ENCODE data around the gene EGFL7. TPM values are rescaled to one million over a fixed set of nuclear protein-coding genes. Genes with fewer than 3 reads are reported as not detected.

Gene EGFL7
- total and polyA plus RNA-seq, 3 donors from 2014 or later, result 68.5 to 106 (median 101) TPM

GRCh38 chr9:136720898-136721338 lies 58.2 kb downstream of the EGFL7 start:
- no peak for TF ChIP-seq POLR2A (IDR thresholded peaks at IDR 0.05)
- no peak for TF ChIP-seq CTCF (IDR thresholded peaks at IDR 0.05)
- Histone ChIP-seq H3K27ac (no peak overlapping the region), H3K9me3 (no peaks in the 10 kb centered on the region), H3K36me3 (ENCODE audit: low read depth, missing control alignments) (peaks cover 4% of the 10 kb centered on the region), H3K4me1 (peaks cover 8% of the 10 kb centered on the region), H3K4me3 (no peak overlapping the region), H3K27me3 (no peaks in the 10 kb centered on the region)
- no peak for DNase-seq
- intact Hi-C loops (cut with DNase I; ENCODE audit: low total_unique reads), result no loop called here
- WGBS, 2 donors, result 82 to 84% methylated on average over 3 to 11 of the region's 11 CpGs

- peaks cover 13% of the 10 kb centered on the region for H3K4me1 ChIP-seq
- H3K27ac ChIP-seq, result no peak overlapping the region
- TF ChIP-seq POLR2A (IDR thresholded peaks at IDR 0.05) (no peak), CTCF (IDR thresholded peaks at IDR 0.05) (no peak)
- WGBS, 2 donors, result 83 to 100% methylated on average over 1 to 30 of the region's 30 CpGs
- H3K36me3 ChIP-seq (ENCODE audit: low read depth, missing control alignments), result peaks cover 4% of the 10 kb centered on the region
- no peak overlapping the region for H3K4me3 ChIP-seq
- no peaks in the 10 kb centered on the region for H3K9me3 ChIP-seq
- no peaks in the 10 kb centered on the region for H3K27me3 ChIP-seq
- no peak for DNase-seq
- intact Hi-C loops (cut with DNase I; ENCODE audit: low total_unique reads), result no loop called here
Observed at GRCh38 chr9:136721339-136722092, 58.8 kb downstream of the EGFL7 start.

MicroRNA genes within 50 kb of the gene (microRNA counts, 767-probe panel; counts per million panel counts)
- microRNA hsa-miR-126-3p, result 9,630 to 9,898 counts per million in 2 donors

Small RNAs within 50 kb of the gene (microRNA-seq; reads per million reads assigned to microRNA genes)
- 14,496 to 21,107 reads per million in 2 donors for gene MIR126 (ENCODE audit: borderline number of aligned reads in 2 of 2, borderline replicate concordance in 1 of 2)

Small RNAs within 50 kb of the gene (small RNA-seq; reads per million reads assigned to genes)
- 66.6 to 106 reads per million in 2 donors for gene MIR126

Other genes with a start within 250 kb of the EGFL7 start
- 10 to 100 TPM; 32.2 to 38.0 TPM for gene INPP5E, start 223.1 kb upstream of the EGFL7 start, total RNA-seq
- 22.1 TPM for gene INPP5E, start 223.1 kb upstream of the EGFL7 start, polyA plus RNA-seq (ENCODE audit: insufficient read depth, low read depth, low replicate concordance)
- 100 to 1,000 TPM in 1 of 2 donors, 10 to 100 TPM in 1; 90.4 to 103 TPM for gene SEC16A, start 179.9 kb upstream of the EGFL7 start, total RNA-seq
- gene SEC16A, start 179.9 kb upstream of the EGFL7 start, polyA plus RNA-seq (ENCODE audit: insufficient read depth, low read depth, low replicate concordance), result 67.8 TPM
- gene NOTCH1, start 116.9 kb upstream of the EGFL7 start, total RNA-seq, result 10 to 100 TPM; 32.4 to 34.1 TPM
- gene NOTCH1, start 116.9 kb upstream of the EGFL7 start, polyA plus RNA-seq (ENCODE audit: insufficient read depth, low read depth, low replicate concordance), result 7.2 TPM
- 10 to 100 TPM; 46.6 to 52.7 TPM for gene AGPAT2, start 24.5 kb downstream of the EGFL7 start, total RNA-seq
- gene AGPAT2, start 24.5 kb downstream of the EGFL7 start, polyA plus RNA-seq (ENCODE audit: insufficient read depth, low read depth, low replicate concordance), result 34.2 TPM
- gene DIPK1B, start 49.7 kb downstream of the EGFL7 start, total RNA-seq, result 10 to 100 TPM; 28.7 to 36.2 TPM
- gene DIPK1B, start 49.7 kb downstream of the EGFL7 start, polyA plus RNA-seq (ENCODE audit: insufficient read depth, low read depth, low replicate concordance), result 23.3 TPM
- 10 to 100 TPM in 1 of 2 donors, 1 to 10 TPM in 1; 8.3 to 11.7 TPM for gene LCN10, start 80.0 kb downstream of the EGFL7 start, total RNA-seq
- 8.7 TPM for gene LCN10, start 80.0 kb downstream of the EGFL7 start, polyA plus RNA-seq (ENCODE audit: insufficient read depth, low read depth, low replicate concordance)
- 10 to 100 TPM; 11.3 to 19.1 TPM for gene LCN6, start 85.6 kb downstream of the EGFL7 start, total RNA-seq
- gene LCN6, start 85.6 kb downstream of the EGFL7 start, polyA plus RNA-seq (ENCODE audit: insufficient read depth, low read depth, low replicate concordance), result 7.8 TPM
- not detected for gene LCN8, start 95.3 kb downstream of the EGFL7 start, total RNA-seq
- 2.0 TPM for gene LCN8, start 95.3 kb downstream of the EGFL7 start, polyA plus RNA-seq (ENCODE audit: insufficient read depth, low read depth, low replicate concordance)
- gene LCN15, start 101.6 kb downstream of the EGFL7 start, total RNA-seq, result under 1 TPM in 1 of 2 donors, not detected in 1; 0.68 TPM
- gene LCN15, start 101.6 kb downstream of the EGFL7 start, polyA plus RNA-seq (ENCODE audit: insufficient read depth, low read depth, low replicate concordance), result 0.41 TPM
- gene TMEM141, start 128.4 kb downstream of the EGFL7 start, total RNA-seq, result 100 to 1,000 TPM; 108 to 127 TPM
- gene TMEM141, start 128.4 kb downstream of the EGFL7 start, polyA plus RNA-seq (ENCODE audit: insufficient read depth, low read depth, low replicate concordance), result 80.4 TPM
- gene CCDC183, start 133.4 kb downstream of the EGFL7 start, total RNA-seq, result 10 to 100 TPM; 41.1 to 59.8 TPM
- 37.8 TPM for gene CCDC183, start 133.4 kb downstream of the EGFL7 start, polyA plus RNA-seq (ENCODE audit: insufficient read depth, low read depth, low replicate concordance)
- 100 to 1,000 TPM in 1 of 2 donors, 10 to 100 TPM in 1; 95.1 to 103 TPM for gene RABL6, start 145.0 kb downstream of the EGFL7 start, total RNA-seq
- gene RABL6, start 145.0 kb downstream of the EGFL7 start, polyA plus RNA-seq (ENCODE audit: insufficient read depth, low read depth, low replicate concordance), result 69.1 TPM
- gene AJM1, start 179.6 kb downstream of the EGFL7 start, total RNA-seq, result 10 to 100 TPM; 13.1 to 24.6 TPM
- gene AJM1, start 179.6 kb downstream of the EGFL7 start, polyA plus RNA-seq (ENCODE audit: insufficient read depth, low read depth, low replicate concordance), result 4.0 TPM
- gene PHPT1, start 186.5 kb downstream of the EGFL7 start, total RNA-seq, result 100 to 1,000 TPM; 134 to 146 TPM
- 146 TPM for gene PHPT1, start 186.5 kb downstream of the EGFL7 start, polyA plus RNA-seq (ENCODE audit: insufficient read depth, low read depth, low replicate concordance)
- gene MAMDC4, start 189.4 kb downstream of the EGFL7 start, total RNA-seq, result 10 to 100 TPM; 18.3 to 21.9 TPM
- gene MAMDC4, start 189.4 kb downstream of the EGFL7 start, polyA plus RNA-seq (ENCODE audit: insufficient read depth, low read depth, low replicate concordance), result 8.1 TPM
- 100 to 1,000 TPM; 278 to 330 TPM for gene EDF1, start 203.4 kb downstream of the EGFL7 start, total RNA-seq
- gene EDF1, start 203.4 kb downstream of the EGFL7 start, polyA plus RNA-seq (ENCODE audit: insufficient read depth, low read depth, low replicate concordance), result 368 TPM
- gene TRAF2, start 223.6 kb downstream of the EGFL7 start, total RNA-seq, result 10 to 100 TPM; 23.7 to 32.9 TPM
- 21.9 TPM for gene TRAF2, start 223.6 kb downstream of the EGFL7 start, polyA plus RNA-seq (ENCODE audit: insufficient read depth, low read depth, low replicate concordance)